PC-3 (cell line): ENCODE measurements around the gene EIF4G1. TPM values are rescaled to one million over a fixed set of nuclear protein-coding genes. Genes with fewer than 3 reads are reported as not detected.

ENCODE experiments used
- ATAC-seq: fragments of 200-7000 bp; cut with Tn5 transposase; 2 replicates; pipeline ENCODE4 v1.9.1; 2020; ENCODE audit warnings: mild to moderate bottlenecking, moderate library complexity
- BruUV-seq: library from RNA; stranded (reverse); fragments of 400-500 nt; replicated peaks from 2 replicates; lab custom pipeline; 2021; lab: Mats Ljungman, UMichigan
- CTCF ChIA-PET: fragments of 300-600 bp; sonication (Branson Sonifier 250); formaldehyde crosslinking; loops from one replicate; lab custom pipeline; 2022; ENCODE audit warnings: antibody characterized with exemption; lab: Charles Lee
- POLR2A ChIA-PET: fragments of 300-600 bp; sonication (Branson Sonifier 250); formaldehyde crosslinking; loops from one replicate; lab custom pipeline; 2022; ENCODE audit warnings: antibody characterized with exemption; ENCODE audit not compliant: unreplicated experiment; lab: Charles Lee
- DNase-seq: peaks from one replicate; pipeline ENCODE4 v3.0.0-alpha.2; 2015
- H2AFZ ChIP-seq: fragments of 300-600 bp; sonication (generic); 2 replicates; pipeline ENCODE4 v1.6.0; 2016; ENCODE audit warnings: antibody characterized with exemption, low read length
- H3F3A ChIP-seq: fragments of 300-600 bp; sonication (generic); one replicate; pipeline ENCODE4 v1.6.0; 2017; ENCODE audit warnings: antibody characterized with exemption, low read length, control low read depth, mild to moderate bottlenecking; ENCODE audit not compliant: unreplicated experiment
- H3K27ac ChIP-seq: fragments of 300-600 bp; sonication (generic); 2 replicates; pipeline ENCODE4 v1.5.1; 2016; ENCODE audit warnings: mild to moderate bottlenecking, low read length
- H3K27me3 ChIP-seq: fragments of 300-600 bp; sonication (generic); 2 replicates; pipeline ENCODE4 v1.6.1; 2016; ENCODE audit warnings: low read length, mixed read lengths
- H3K36me3 ChIP-seq: fragments of 300-600 bp; sonication (generic); 2 replicates; pipeline ENCODE4 v1.6.1; 2016; ENCODE audit warnings: low read depth, mixed run types, low read length, mixed read lengths
- H3K4me1 ChIP-seq: fragments of 300-600 bp; sonication (generic); 2 replicates; pipeline ENCODE4 v1.5.1; 2016; ENCODE audit warnings: low read length; ENCODE audit not compliant: insufficient read depth
- H3K4me2 ChIP-seq: fragments of 300-600 bp; sonication (generic); 2 replicates; pipeline ENCODE4 v1.6.0; 2016; ENCODE audit warnings: low read length
- H3K4me3 ChIP-seq: fragments of 300-600 bp; sonication (generic); 2 replicates; pipeline ENCODE4 v1.5.1; 2016; ENCODE audit warnings: mild to moderate bottlenecking, low read length, mixed read lengths
- H3K79me2 ChIP-seq: fragments of 300-600 bp; sonication (generic); 2 replicates; pipeline ENCODE4 v1.6.1; 2017; ENCODE audit warnings: low read length, mixed read lengths
- H3K9ac ChIP-seq: fragments of 300-600 bp; sonication (generic); 2 replicates; pipeline ENCODE4 v1.6.0; 2016; ENCODE audit warnings: mild to moderate bottlenecking, low read length
- H3K9me2 ChIP-seq: fragments of 300-600 bp; sonication (generic); replicated peaks from 2 replicates; pipeline ENCODE4 v1.6.1; 2016; ENCODE audit warnings: mixed run types, low read length, mixed read lengths
- H3K9me3 ChIP-seq: fragments of 300-600 bp; sonication (generic); 2 replicates; pipeline ENCODE4 v1.6.1; 2016; ENCODE audit warnings: low read length, mixed read lengths
- H4K20me1 ChIP-seq: fragments of 300-600 bp; sonication (generic); 2 replicates; pipeline ENCODE4 v1.6.1; 2016; ENCODE audit warnings: low read length, mixed read lengths
- EZH2 ChIP-seq: fragments of 300-600 bp; sonication (generic); IDR thresholded peaks from one replicate; pipeline ENCODE4 v1.6.1; 2017; ENCODE audit warnings: antibody characterized with exemption, mild to moderate bottlenecking, low read length; ENCODE audit not compliant: unreplicated experiment
- EZH2phosphoT487 ChIP-seq: fragments of 300-600 bp; sonication (generic); IDR thresholded peaks from 2 replicates; pipeline ENCODE4 v1.6.1; 2018; ENCODE audit warnings: mild to moderate bottlenecking, antibody characterized with exemption, low read length, borderline replicate concordance
- intact Hi-C: fragments of 100-400 bp; cut with micrococcal nuclease; formaldehyde crosslinking; loops from 2 replicates; pipeline ENCODE4 v1.9.0; 2023
- total RNA-seq: library from RNA; depleted of rRNA; stranded (reverse); fragments of >200 nt; gene quantifications from 2 replicates; pipeline ENCODE4 v1.2.3, GENCODE V29; 2014
- TF ChIP-seq, protein P1 (sequence below): fragments of 300-600 bp; sonication (generic); conservative IDR thresholded peaks from 2 replicates; pipeline ENCODE4 v1.5.1; 2017; ENCODE audit warnings: antibody characterized with exemption, low read depth, mild to moderate bottlenecking, low read length

EIF4G1 gene
- total RNA-seq, 1 experiment from 2014 or later = 463 TPM

DNA sequence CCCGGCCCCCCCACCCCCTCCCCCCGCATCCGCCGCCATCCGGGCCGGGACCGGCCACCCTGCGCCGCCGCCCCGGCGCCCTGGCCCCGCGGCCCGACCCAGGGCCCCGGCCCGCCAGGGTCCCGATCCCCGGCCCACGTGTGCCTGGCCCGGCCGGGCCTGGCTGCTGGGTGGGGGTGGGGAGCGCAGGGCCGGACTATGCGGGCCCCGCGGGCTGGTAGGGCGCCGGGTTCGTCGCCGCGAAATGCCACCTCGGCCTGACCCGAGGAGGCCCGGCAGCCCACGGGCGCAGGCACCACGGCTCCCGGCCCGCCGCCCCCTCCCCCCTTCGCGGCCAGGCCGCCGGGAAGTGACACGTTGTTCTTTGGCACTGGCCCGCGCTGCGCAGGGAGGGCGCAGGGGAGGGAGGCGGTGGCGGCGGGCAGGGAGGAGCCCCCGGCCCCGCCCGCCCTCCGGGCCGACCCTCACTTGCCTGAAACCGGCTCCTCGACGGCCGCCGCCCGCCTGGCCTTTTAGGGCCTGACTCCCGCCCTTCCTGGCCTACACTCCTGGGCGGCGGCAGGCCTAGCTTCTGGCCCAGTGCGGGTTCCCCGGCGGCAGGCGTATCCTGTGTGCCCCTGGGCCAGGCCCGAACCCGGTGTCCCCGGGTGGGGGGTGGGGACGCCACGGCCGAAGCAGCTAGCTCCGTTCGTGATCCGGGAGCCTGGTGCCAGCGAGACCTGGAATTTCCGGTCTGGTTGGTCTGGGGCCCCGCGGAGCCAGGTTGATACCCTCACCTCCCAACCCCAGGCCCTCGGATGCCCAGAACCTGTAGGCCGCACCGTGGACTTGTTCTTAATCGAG lies 515 bp downstream of the EIF4G1 start:
- BruUV-seq = no TSS peak
- ChIA-PET CTCF (no interaction called here), POLR2A (interaction anchor here (0.5 kb wide), 1 partner anchor 36 kb away, joined by 19 read pairs; no protein-coding TSS in a partner anchor)
- Histone ChIP-seq H3K79me2 (peaks cover 52% of the 10 kb centered on the region), H3K27me3 (no peaks in the 10 kb centered on the region), H3K4me1 (peaks cover 36% of the 10 kb centered on the region), H3K27ac (peak overlapping the region; percentile 90), H2AFZ (no peak overlapping the region), H3K9me2 (no peaks in the 10 kb centered on the region), H3K4me2 (peak overlapping the region; percentile 96), H4K20me1 (peaks cover 46% of the 10 kb centered on the region), H3F3A (peaks cover 8% of the 10 kb centered on the region), H3K9ac (peak overlapping the region; percentile 100), H3K9me3 (no peaks in the 10 kb centered on the region), H3K36me3 (peaks cover 25% of the 10 kb centered on the region), H3K4me3 (peak overlapping the region; percentile 100)
- TF ChIP-seq, protein P1, sequence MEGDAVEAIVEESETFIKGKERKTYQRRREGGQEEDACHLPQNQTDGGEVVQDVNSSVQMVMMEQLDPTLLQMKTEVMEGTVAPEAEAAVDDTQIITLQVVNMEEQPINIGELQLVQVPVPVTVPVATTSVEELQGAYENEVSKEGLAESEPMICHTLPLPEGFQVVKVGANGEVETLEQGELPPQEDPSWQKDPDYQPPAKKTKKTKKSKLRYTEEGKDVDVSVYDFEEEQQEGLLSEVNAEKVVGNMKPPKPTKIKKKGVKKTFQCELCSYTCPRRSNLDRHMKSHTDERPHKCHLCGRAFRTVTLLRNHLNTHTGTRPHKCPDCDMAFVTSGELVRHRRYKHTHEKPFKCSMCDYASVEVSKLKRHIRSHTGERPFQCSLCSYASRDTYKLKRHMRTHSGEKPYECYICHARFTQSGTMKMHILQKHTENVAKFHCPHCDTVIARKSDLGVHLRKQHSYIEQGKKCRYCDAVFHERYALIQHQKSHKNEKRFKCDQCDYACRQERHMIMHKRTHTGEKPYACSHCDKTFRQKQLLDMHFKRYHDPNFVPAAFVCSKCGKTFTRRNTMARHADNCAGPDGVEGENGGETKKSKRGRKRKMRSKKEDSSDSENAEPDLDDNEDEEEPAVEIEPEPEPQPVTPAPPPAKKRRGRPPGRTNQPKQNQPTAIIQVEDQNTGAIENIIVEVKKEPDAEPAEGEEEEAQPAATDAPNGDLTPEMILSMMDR = no peak
- TF ChIP-seq EZH2phosphoT487 (no peak), EZH2 (no peak)
- intact Hi-C loops = loop anchor here (1.0 to 5.0 kb wide), 3 partner anchors 16 to 32 kb away; partner anchors contain the start of gene PSMD2
- DNase-seq = peak; percentile 61
- ATAC-seq = peak; percentile 44

DNA sequence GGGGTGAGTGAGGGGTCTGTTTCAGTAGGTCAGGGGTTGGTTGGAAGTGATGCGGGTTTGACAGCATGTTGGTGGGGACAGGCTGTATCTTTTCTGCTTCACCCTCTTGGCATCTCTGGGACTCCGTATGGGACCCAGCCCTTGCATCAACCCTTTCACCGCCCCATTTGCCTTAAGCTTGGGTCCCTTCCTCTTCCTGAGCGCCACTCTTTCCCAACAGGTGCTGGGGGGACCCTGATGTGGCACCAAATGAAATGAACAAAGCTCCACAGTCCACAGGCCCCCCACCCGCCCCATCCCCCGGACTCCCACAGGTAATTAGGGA lies 1.1 kb downstream of the EIF4G1 start:
- Histone ChIP-seq H3K27me3 (no peaks in the 10 kb centered on the region), H4K20me1 (peaks cover 51% of the 10 kb centered on the region), H3F3A (peaks cover 8% of the 10 kb centered on the region), H3K4me1 (peaks cover 41% of the 10 kb centered on the region), H3K4me3 (peak overlapping the region; percentile 100), H3K79me2 (peaks cover 57% of the 10 kb centered on the region), H3K9ac (peak overlapping the region; percentile 100), H2AFZ (no peak overlapping the region), H3K9me2 (no peaks in the 10 kb centered on the region), H3K27ac (peak overlapping the region; percentile 90), H3K4me2 (peak overlapping the region; percentile 96), H3K36me3 (peaks cover 29% of the 10 kb centered on the region), H3K9me3 (no peaks in the 10 kb centered on the region)
- ChIA-PET POLR2A (interaction anchor here (0.5 kb wide), 1 partner anchor 36 kb away, joined by 19 read pairs; no protein-coding TSS in a partner anchor), CTCF (no interaction called here)
- no peak for TF ChIP-seq EZH2phosphoT487
- TF ChIP-seq EZH2 = no peak
- TF ChIP-seq, protein P1 = no peak
- TSS peak; percentile 40 for BruUV-seq
- no peak for ATAC-seq
- DNase-seq = no peak
- intact Hi-C loops = loop anchor here (2.0 kb wide), 1 partner anchor 19 kb away; no protein-coding TSS in a partner anchor
